OCI-LY7 (cell line): ENCODE measurements around the gene FAAP20. TPM values are rescaled to one million over a fixed set of nuclear protein-coding genes. Genes with fewer than 3 reads are reported as not detected.

ENCODE experiments used
- BruUV-seq: library from RNA; stranded (reverse); fragments of 400-500 nt; replicated peaks from 2 replicates; lab custom pipeline; 2021; lab: Mats Ljungman, UMichigan
- CTCF ChIA-PET: fragments of 300-600 bp; sonication (Branson Sonifier 250); formaldehyde crosslinking; loops from one replicate; lab custom pipeline; 2022; ENCODE audit warnings: antibody characterized with exemption; ENCODE audit not compliant: unreplicated experiment; lab: Charles Lee
- POLR2A ChIA-PET: fragments of 300-600 bp; sonication (Branson Sonifier 250); formaldehyde crosslinking; loops from one replicate; lab custom pipeline; 2022; ENCODE audit warnings: antibody characterized with exemption; lab: Charles Lee
- DNase-seq: peaks from one replicate; pipeline ENCODE4 v3.0.0-alpha.2; 2015; ENCODE audit warnings: low spot score
- H2AFZ ChIP-seq: fragments of 200-600 bp; sonication (generic), shearing (Covaris generic); 2 replicates; pipeline ENCODE4 v1.6.1; 2014; ENCODE audit warnings: mild to moderate bottlenecking, antibody characterized with exemption, low read length, moderate library complexity
- H3K27ac ChIP-seq: fragments of 200-600 bp; sonication (generic); 2 replicates; pipeline ENCODE4 v1.5.1; 2014; ENCODE audit warnings: mixed run types, low read depth, mild to moderate bottlenecking, moderate library complexity, low read length, inconsistent platforms; ENCODE audit not compliant: poor library complexity, severe bottlenecking
- H3K36me3 ChIP-seq: fragments of 200-600 bp; sonication (generic); 2 replicates; pipeline ENCODE4 v1.6.1; 2014; ENCODE audit warnings: mild to moderate bottlenecking, antibody characterized with exemption, low read length, moderate library complexity, mixed read lengths; ENCODE audit not compliant: insufficient read depth
- H3K4me1 ChIP-seq: fragments of 200-600 bp; sonication (generic); 2 replicates; pipeline ENCODE4 v1.5.1; 2014; ENCODE audit warnings: mild to moderate bottlenecking, low read length; ENCODE audit not compliant: insufficient read depth, poor library complexity, severe bottlenecking
- H3K4me2 ChIP-seq: fragments of 200-600 bp; sonication (generic); 2 replicates; pipeline ENCODE4 v1.6.1; 2014; ENCODE audit warnings: mild to moderate bottlenecking, low read length
- H3K4me3 ChIP-seq: fragments of 200-600 bp; sonication (generic); 2 replicates; pipeline ENCODE4 v1.5.1; 2014; ENCODE audit warnings: mild to moderate bottlenecking, low read depth, low read length; ENCODE audit not compliant: poor library complexity, severe bottlenecking
- H3K79me2 ChIP-seq: fragments of 200-600 bp; sonication (generic); 2 replicates; pipeline ENCODE4 v1.6.1; 2016; ENCODE audit warnings: low read depth, mild to moderate bottlenecking, low read length, moderate library complexity, mixed read lengths; ENCODE audit not compliant: insufficient read depth
- H3K9me2 ChIP-seq: fragments of 200-600 bp; sonication (generic); 2 replicates; pipeline ENCODE4 v1.6.1; 2016; ENCODE audit warnings: mild to moderate bottlenecking, low read length, mixed read lengths; ENCODE audit not compliant: insufficient read depth
- H3K9me3 ChIP-seq: fragments of 200-600 bp; sonication (generic); 2 replicates; pipeline ENCODE4 v1.6.1; 2014; ENCODE audit warnings: mild to moderate bottlenecking, mixed run types, low read length, mixed read lengths
- H4K20me1 ChIP-seq: fragments of 200-600 bp; sonication (generic); 2 replicates; pipeline ENCODE4 v1.6.1; 2014; ENCODE audit warnings: mild to moderate bottlenecking, antibody characterized with exemption, low read length, moderate library complexity, mixed read lengths; ENCODE audit not compliant: insufficient read depth
- CTCF ChIP-seq: fragments of 200-600 bp; sonication (generic); conservative IDR thresholded peaks from 2 replicates; pipeline ENCODE4 v1.5.1; 2014; ENCODE audit warnings: mild to moderate bottlenecking, antibody characterized with exemption, low read length, moderate library complexity, mixed read lengths
- EZH2phosphoT487 ChIP-seq: fragments of 200-600 bp; sonication (generic); IDR thresholded peaks from 2 replicates; pipeline ENCODE4 v1.6.1; 2018; ENCODE audit warnings: low read depth, borderline replicate concordance, mild to moderate bottlenecking, mixed run types, antibody characterized with exemption, low read length, moderate library complexity, mixed read lengths
- intact Hi-C: fragments of 100-400 bp; cut with micrococcal nuclease; formaldehyde crosslinking; loops from one replicate; pipeline ENCODE4 v1.10.0; 2022; ENCODE audit not compliant: unreplicated experiment
- total RNA-seq, 2 experiments: library from RNA; depleted of rRNA in 1 of 2; stranded (reverse); fragments of >200 nt in 1 of 2; shearing (Covaris generic) in 1 of 2; gene quantifications; 2 replicates each; pipeline ENCODE4 v1.2.3, GENCODE V29; 2014 to 2022

The FAAP20 gene
- total RNA-seq, 2 experiments from 2014 or later: 47.4 to 55.7 TPM

GRCh38 chr1:2229911-2230731 is 35.5 kb upstream of the FAAP20 start:
- BruUV-seq: no TSS peak
- H4K20me1 ChIP-seq: no peaks in the 10 kb centered on the region

GRCh38 chr1:2229037-2229864 is 34.7 kb upstream of the FAAP20 start:
- Histone ChIP-seq H2AFZ (no peak overlapping the region), H3K4me1 (peaks cover 35% of the 10 kb centered on the region), H4K20me1 (no peaks in the 10 kb centered on the region), H3K27ac (no peak overlapping the region), H3K9me2 (no peaks in the 10 kb centered on the region), H3K9me3 (no peaks in the 10 kb centered on the region), H3K4me3 (peak overlapping the region; percentile 61), H3K36me3 (no peaks in the 10 kb centered on the region), H3K79me2 (no peaks in the 10 kb centered on the region), H3K4me2 (peak overlapping the region; percentile 71)
- ChIA-PET CTCF (no interaction called here), POLR2A (no interaction called here)
- no TSS peak for BruUV-seq
- intact Hi-C loops: no loop called here
- peak; percentile 67 for DNase-seq
- TF ChIP-seq CTCF (peak; percentile 32), EZH2phosphoT487 (no peak)

More at GRCh38 chr1:2229911-2230731, 35.5 kb upstream of the FAAP20 start:
- no peaks in the 10 kb centered on the region for H3K79me2 ChIP-seq
- DNase-seq: no peak
- no peak overlapping the region for H2AFZ ChIP-seq
- H3K9me3 ChIP-seq: no peaks in the 10 kb centered on the region
- ChIA-PET CTCF (no interaction called here), POLR2A (no interaction called here)
- H3K27ac ChIP-seq: no peak overlapping the region
- H3K9me2 ChIP-seq: no peaks in the 10 kb centered on the region
- intact Hi-C loops: no loop called here
- TF ChIP-seq EZH2phosphoT487 (no peak), CTCF (no peak)
- peaks cover 41% of the 10 kb centered on the region for H3K4me1 ChIP-seq
- H3K4me2 ChIP-seq: peak overlapping the region; percentile 71
- peak overlapping the region; percentile 61 for H3K4me3 ChIP-seq
- no peaks in the 10 kb centered on the region for H3K36me3 ChIP-seq
